Nephron (organoid): ENCODE data around the gene LNPEP.
"Not testable (repeated sequence)": the region's sequence is repeated elsewhere in the genome, so short reads cannot be mapped to it uniquely, and the experiment has no call there.

Experiments used
- H3K27ac Mint-ChIP-seq, 3 experiments: 2 replicates each; pipeline ENCODE4 v1.8.0; 2020; ENCODE audit warnings: mixed read lengths in 3 of 3, mild to moderate bottlenecking in 2 of 3, moderate library complexity in 1 of 3
- H3K27me3 Mint-ChIP-seq: 2 replicates; pipeline ENCODE4 v1.8.0; 2021; ENCODE audit warnings: low read depth, mild to moderate bottlenecking, moderate library complexity, mixed read lengths
- H3K36me3 Mint-ChIP-seq: 2 replicates; pipeline ENCODE4 v1.8.0; 2020; ENCODE audit warnings: low read depth, mixed read lengths
- H3K4me1 Mint-ChIP-seq: 2 replicates; pipeline ENCODE4 v1.8.0; 2020; ENCODE audit warnings: mixed read lengths
- H3K4me3 Mint-ChIP-seq, 3 experiments: 2 replicates each; pipeline ENCODE4 v1.8.0; 2020; ENCODE audit warnings: mild to moderate bottlenecking in 3 of 3, mixed read lengths in 3 of 3, moderate library complexity in 2 of 3
- H3K9me3 Mint-ChIP-seq: 2 replicates; pipeline ENCODE4 v1.8.0; 2020; ENCODE audit warnings: mixed read lengths
- CTCF ChIP-seq, 3 experiments: fragments of 200-600 bp; sonication (generic); IDR thresholded peaks; one replicate each; pipeline ENCODE4 v1.5.0; 2021; ENCODE audit warnings: antibody characterized with exemption in 3 of 3; ENCODE audit not compliant: unreplicated experiment in 3 of 3

LNPEP gene

DNA sequence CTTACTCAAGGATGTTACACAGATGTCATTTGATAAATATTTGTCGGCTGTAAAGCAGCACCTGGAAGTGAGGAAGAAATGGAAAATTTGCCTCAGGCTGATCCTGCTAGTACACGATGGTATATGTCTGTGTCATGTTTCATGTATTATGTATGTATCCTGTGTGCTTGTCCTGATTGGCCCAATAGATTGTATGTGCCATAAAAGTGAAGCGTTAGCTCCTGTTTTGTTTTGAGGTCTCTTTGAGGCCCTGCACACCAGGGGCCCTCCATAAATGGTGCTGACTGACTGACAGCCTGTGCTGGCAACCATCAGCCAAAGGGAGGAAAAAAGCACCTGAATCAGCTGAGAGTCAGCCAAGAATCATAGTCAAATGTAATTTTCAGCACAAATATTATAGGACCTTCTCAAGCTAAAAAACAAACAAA, 11.8 kb upstream of the LNPEP start:
- no peak overlapping the region for H3K4me3 Mint-ChIP-seq
- H3K27ac Mint-ChIP-seq, result no peak overlapping the region
- H3K4me1 Mint-ChIP-seq, result peaks cover 5% of the 10 kb centered on the region
- no peaks in the 10 kb centered on the region for H3K36me3 Mint-ChIP-seq
- no peaks in the 10 kb centered on the region for H3K9me3 Mint-ChIP-seq
- no peak for TF ChIP-seq CTCF (IDR thresholded peaks at IDR 0.05; ENCODE audit: unreplicated experiment in 3 of 3)
- no peaks in the 10 kb centered on the region for H3K27me3 Mint-ChIP-seq

DNA sequence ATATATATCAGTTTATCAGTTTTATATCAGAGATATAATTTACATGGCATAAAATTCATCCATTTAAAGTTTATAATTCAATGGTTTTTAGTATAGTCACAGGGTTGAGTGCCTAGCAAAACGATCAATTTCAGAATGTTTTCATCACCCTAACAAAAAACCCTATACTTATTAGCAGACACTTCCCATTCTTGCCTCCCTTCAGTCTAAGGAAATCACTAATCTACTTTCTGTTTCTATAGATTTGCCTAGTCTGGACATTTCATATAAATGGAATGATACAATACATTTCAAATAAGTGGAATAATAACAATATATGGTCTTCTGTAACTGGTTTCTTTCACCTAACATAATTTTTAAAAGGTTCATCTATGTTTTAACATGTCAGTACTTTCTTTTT, 9.6 kb upstream of the LNPEP start:
- no peak overlapping the region for H3K4me3 Mint-ChIP-seq
- H3K9me3 Mint-ChIP-seq, result no peaks in the 10 kb centered on the region
- H3K36me3 Mint-ChIP-seq, result no peaks in the 10 kb centered on the region
- no peaks in the 10 kb centered on the region for H3K27me3 Mint-ChIP-seq
- H3K4me1 Mint-ChIP-seq, result peaks cover 15% of the 10 kb centered on the region
- no peak overlapping the region for H3K27ac Mint-ChIP-seq
- TF ChIP-seq CTCF (IDR thresholded peaks at IDR 0.05; ENCODE audit: unreplicated experiment in 3 of 3), result no peak

DNA sequence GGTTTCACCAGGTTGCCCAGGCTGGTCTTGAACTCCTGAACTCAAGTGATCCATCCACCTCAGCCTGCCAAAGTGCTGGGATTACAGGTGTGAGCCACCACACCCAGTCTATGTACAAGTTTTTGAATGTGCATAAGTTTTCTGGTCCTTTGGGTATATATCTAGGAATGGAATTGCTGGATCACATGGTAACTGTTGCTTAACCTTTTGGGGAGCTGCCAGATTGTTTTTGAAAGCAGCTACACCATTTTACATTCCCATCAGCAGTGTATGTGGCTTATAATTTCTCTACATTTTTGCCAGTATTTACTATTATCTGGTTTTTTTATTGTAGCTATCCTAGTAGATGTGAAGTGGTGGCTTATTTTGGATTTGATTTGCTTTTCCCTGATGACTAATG, 8.9 kb upstream of the LNPEP start:
- Mint-ChIP-seq H3K27me3 (no peaks in the 10 kb centered on the region), H3K4me3 (no peak overlapping the region), H3K27ac (no peak overlapping the region), H3K36me3 (no peaks in the 10 kb centered on the region), H3K9me3 (no peaks in the 10 kb centered on the region), H3K4me1 (peaks cover 22% of the 10 kb centered on the region)
- no peak for TF ChIP-seq CTCF (IDR thresholded peaks at IDR 0.05; ENCODE audit: unreplicated experiment in 3 of 3)

GRCh38 chr5:96928931-96929708, 6.8 kb upstream of the LNPEP start:
- Mint-ChIP-seq H3K27ac (no peak overlapping the region), H3K4me1 (peaks cover 30% of the 10 kb centered on the region), H3K9me3 (no peaks in the 10 kb centered on the region)

GRCh38 chr5:96930058-96930457, 5.8 kb upstream of the LNPEP start:
- Mint-ChIP-seq H3K27ac (no peak overlapping the region), H3K36me3 (no peaks in the 10 kb centered on the region), H3K4me1 (peaks cover 29% of the 10 kb centered on the region), H3K4me3 (no peak overlapping the region), H3K9me3 (no peaks in the 10 kb centered on the region), H3K27me3 (no peaks in the 10 kb centered on the region)
- TF ChIP-seq CTCF (IDR thresholded peaks at IDR 0.05; ENCODE audit: unreplicated experiment in 3 of 3), result no peak

More at GRCh38 chr5:96928931-96929708, 6.8 kb upstream of the LNPEP start:
- Mint-ChIP-seq H3K36me3 (no peaks in the 10 kb centered on the region), H3K4me3 (no peak overlapping the region), H3K27me3 (no peaks in the 10 kb centered on the region)
- no peak for TF ChIP-seq CTCF (IDR thresholded peaks at IDR 0.05; ENCODE audit: unreplicated experiment in 3 of 3)

GRCh38 chr5:96930589-96930988, 5.3 kb upstream of the LNPEP start:
- TF ChIP-seq CTCF (IDR thresholded peaks at IDR 0.05; ENCODE audit: unreplicated experiment in 3 of 3), result no peak
- Mint-ChIP-seq H3K36me3 (no peaks in the 10 kb centered on the region), H3K27ac (no peak overlapping the region), H3K4me3 (no peak overlapping the region), H3K27me3 (no peaks in the 10 kb centered on the region), H3K4me1 (peaks cover 29% of the 10 kb centered on the region), H3K9me3 (no peaks in the 10 kb centered on the region)

DNA sequence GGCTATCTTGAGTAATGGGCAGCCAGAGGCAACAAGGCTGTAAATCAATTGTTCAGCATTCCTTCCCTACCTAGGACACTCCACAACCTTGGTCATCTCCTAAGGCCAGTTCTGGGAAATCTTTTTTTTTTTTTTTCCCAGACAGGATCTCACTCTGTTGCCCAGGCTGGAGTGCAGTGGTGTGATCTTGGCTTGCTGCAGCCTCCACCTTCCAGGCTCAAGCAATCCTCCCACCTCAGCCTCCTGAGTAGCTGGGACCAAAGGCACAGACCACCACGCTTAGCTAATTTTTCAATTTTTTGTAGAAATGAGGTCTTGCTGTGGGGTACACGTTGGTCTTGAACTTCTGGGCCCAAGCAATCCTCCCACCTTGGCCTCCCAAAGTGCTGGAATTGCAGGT, 4.8 kb upstream of the LNPEP start:
- H3K27ac Mint-ChIP-seq, H3K36me3 Mint-ChIP-seq, H3K27me3 Mint-ChIP-seq, H3K4me3 Mint-ChIP-seq, H3K9me3 Mint-ChIP-seq: not testable (repeated sequence)
- peaks cover 29% of the 10 kb centered on the region for H3K4me1 Mint-ChIP-seq
